D721Med (cell line): ENCODE data around the gene KCNG2.

Source experiments
- DNase-seq: peaks from one replicate; pipeline ENCODE4 v3.0.0; 2011; ENCODE audit warnings: low spot score; ENCODE audit not compliant: insufficient read length
- FAIRE-seq: peaks from 2 replicates; lab custom pipeline; 2011; peaks lifted over from hg19 to GRCh38; lab: Jason Lieb, UNC
- CTCF ChIP-seq: IDR thresholded peaks from 2 replicates; pipeline ENCODE4 v1.5.1; 2012; ENCODE audit warnings: mild to moderate bottlenecking, control low read depth; ENCODE audit not compliant: insufficient read depth; ENCODE audit errors: missing control alignments

The KCNG2 gene

DNA sequence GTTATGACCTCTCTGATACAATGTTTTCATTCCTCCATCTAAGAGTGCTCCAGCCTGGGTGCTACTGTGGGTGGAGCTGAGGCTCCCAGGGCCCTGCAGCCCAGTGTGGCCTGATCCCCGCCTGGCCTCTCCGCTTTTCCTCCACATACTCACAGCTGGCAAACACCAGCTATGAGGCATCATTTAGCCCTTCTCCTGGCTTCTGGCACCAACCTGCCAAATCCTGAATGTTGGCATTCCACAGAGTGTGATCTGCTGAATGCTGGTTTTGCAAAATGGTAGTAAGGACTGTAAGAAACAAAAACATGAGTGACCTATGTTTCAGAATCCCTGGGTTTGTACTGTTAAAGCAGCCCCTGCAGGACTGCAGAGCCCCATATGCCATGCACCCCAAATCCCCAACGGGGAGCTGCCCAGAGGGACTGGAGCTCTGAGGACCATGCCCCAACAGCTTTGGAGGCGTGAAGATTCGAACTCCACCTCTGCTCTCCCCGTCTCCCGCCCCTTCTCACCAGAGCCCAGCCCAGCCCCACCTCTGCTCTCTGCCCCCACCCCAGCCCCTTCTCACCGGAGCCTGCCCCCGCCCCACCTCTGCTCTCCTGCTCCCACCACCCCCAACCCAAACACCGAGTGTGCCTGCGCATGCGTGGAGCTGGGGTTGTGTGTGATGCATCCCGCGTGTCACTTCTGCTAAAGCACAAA is 149.5 kb downstream of the KCNG2 start:
- FAIRE-seq: peak; percentile 84
- no peak for DNase-seq
- TF ChIP-seq CTCF: no peak

DNA sequence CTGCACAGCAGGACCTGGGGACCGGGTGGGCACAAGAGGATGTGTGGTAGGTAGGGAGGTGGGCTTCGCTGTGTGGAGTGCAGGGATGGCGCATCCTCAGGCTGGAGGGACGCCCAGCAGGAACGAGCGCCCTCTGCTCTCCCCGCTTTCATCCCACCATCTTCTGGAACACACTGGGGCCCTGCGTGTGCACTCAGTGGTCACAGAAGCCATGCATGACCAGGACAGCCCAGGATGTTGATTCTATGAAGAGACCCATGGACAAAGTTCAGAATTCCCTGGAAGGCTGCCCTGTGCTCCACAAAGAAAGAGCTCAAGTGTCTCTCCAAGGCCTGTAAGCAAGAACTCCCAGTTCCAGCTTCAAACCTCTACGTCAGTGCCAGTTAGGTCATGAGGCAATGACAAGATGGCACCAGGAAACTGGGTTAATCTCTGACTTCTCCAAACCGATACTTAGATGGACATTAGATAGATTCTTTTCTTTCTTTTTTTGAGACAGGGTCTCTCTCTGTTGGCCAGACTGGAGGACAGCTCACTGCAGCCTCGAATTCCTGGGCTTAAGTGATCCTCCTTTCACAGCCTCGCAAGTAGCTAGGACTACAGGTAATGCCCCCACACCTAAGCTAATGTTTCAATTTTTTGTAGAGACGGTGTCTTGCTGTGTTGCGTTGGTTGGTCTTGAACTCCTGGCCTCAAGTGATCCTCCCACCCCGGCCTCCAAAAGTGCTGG is 150.3 kb downstream of the KCNG2 start:
- FAIRE-seq: peak; percentile 82
- no peak for DNase-seq
- no peak for TF ChIP-seq CTCF

- DNase-seq: no peak
- peak; percentile 88 for FAIRE-seq
These were observed 151.1 kb downstream of the KCNG2 start for GRCh38 chr18:79948719-79949411.

More at GRCh38 chr18:79948719-79949411, 151.1 kb downstream of the KCNG2 start:
- no peak for TF ChIP-seq CTCF
